Skeletal muscle cell (primary cell): Measurements from ENCODE around the gene PLEKHG7.
"Not testable (repeated sequence)": the region's sequence is repeated elsewhere in the genome, so short reads cannot be mapped to it uniquely, and the experiment has no call there.

Experiments used
- DNase-seq: peaks from one replicate; pipeline ENCODE4 v3.0.0-alpha.2; 2010; ENCODE audit warnings: low read depth
- H3K4me3 ChIP-seq: 2 replicates; pipeline ENCODE4 v1.5.1; 2011; ENCODE audit warnings: low read depth, mild to moderate bottlenecking, control low read depth, low read length, moderate library complexity

PLEKHG7 gene

GRCh38 chr12:92702754-92703679 lies at the start of gene PLEKHG7:
TSS of gene PLEKHG7 (plus strand) at chr12:92702989. CDS start at chr12:92706632, 3,643 bp downstream.
- H3K4me3 ChIP-seq: no peak within 1 kb of the TSS
- DNase-seq: no peak

GRCh38 chr12:92654256-92654655 lies 48.5 kb upstream of the PLEKHG7 start:
- not testable (repeated sequence) for DNase-seq

GRCh38 chr12:92654929-92655328 lies 47.9 kb upstream of the PLEKHG7 start:
- no peak for DNase-seq
- no peak overlapping the region for H3K4me3 ChIP-seq

More at GRCh38 chr12:92654256-92654655, 48.5 kb upstream of the PLEKHG7 start:
- H3K4me3 ChIP-seq: not testable (repeated sequence)

- DNase-seq: no peak
- H3K4me3 ChIP-seq: no peak overlapping the region
Observed at GRCh38 chr12:92656911-92657310, 45.9 kb upstream of the PLEKHG7 start.

- DNase-seq: no peak
- H3K4me3 ChIP-seq: no peak overlapping the region
Observed at GRCh38 chr12:92657770-92658169, 45.0 kb upstream of the PLEKHG7 start.

- no peak overlapping the region for H3K4me3 ChIP-seq
- DNase-seq: no peak
Observed at GRCh38 chr12:92658611-92659010, 44.2 kb upstream of the PLEKHG7 start.

GRCh38 chr12:92661269-92661668 lies 41.5 kb upstream of the PLEKHG7 start:
- H3K4me3 ChIP-seq: no peak overlapping the region
- DNase-seq: no peak

- DNase-seq: no peak
- H3K4me3 ChIP-seq: no peak overlapping the region
Observed at GRCh38 chr12:92665496-92665895, 37.3 kb upstream of the PLEKHG7 start.

GRCh38 chr12:92668739-92669138 lies 34.0 kb upstream of the PLEKHG7 start:
- no peak for DNase-seq
- no peak overlapping the region for H3K4me3 ChIP-seq

- not testable (repeated sequence) for DNase-seq
Observed at GRCh38 chr12:92671524-92671923, 31.3 kb upstream of the PLEKHG7 start.

GRCh38 chr12:92673756-92674155 lies 29.0 kb upstream of the PLEKHG7 start:
- no peak overlapping the region for H3K4me3 ChIP-seq
- no peak for DNase-seq

More at GRCh38 chr12:92671524-92671923, 31.3 kb upstream of the PLEKHG7 start:
- H3K4me3 ChIP-seq: not testable (repeated sequence)

- no peak for DNase-seq
- H3K4me3 ChIP-seq: no peak overlapping the region
Observed at GRCh38 chr12:92674500-92674899, 28.3 kb upstream of the PLEKHG7 start.

- no peak for DNase-seq
- no peak overlapping the region for H3K4me3 ChIP-seq
Observed at GRCh38 chr12:92675092-92675865, 27.5 kb upstream of the PLEKHG7 start.

- no peak for DNase-seq
- no peak overlapping the region for H3K4me3 ChIP-seq
Observed at GRCh38 chr12:92676710-92677109, 26.1 kb upstream of the PLEKHG7 start.

- no peak for DNase-seq
- H3K4me3 ChIP-seq: no peak overlapping the region
Observed at GRCh38 chr12:92690601-92691000, 12.2 kb upstream of the PLEKHG7 start.

- no peak overlapping the region for H3K4me3 ChIP-seq
- no peak for DNase-seq
Observed at GRCh38 chr12:92695056-92695455, 7.7 kb upstream of the PLEKHG7 start.

- no peak for DNase-seq
- H3K4me3 ChIP-seq: no peak overlapping the region
Observed at GRCh38 chr12:92695577-92695976, 7.2 kb upstream of the PLEKHG7 start.

- no peak overlapping the region for H3K4me3 ChIP-seq
- DNase-seq: peak; percentile 45
Observed at GRCh38 chr12:92696216-92696615, 6.6 kb upstream of the PLEKHG7 start.

GRCh38 chr12:92698474-92698873 lies 4.3 kb upstream of the PLEKHG7 start:
- H3K4me3 ChIP-seq: no peak overlapping the region
- no peak for DNase-seq

GRCh38 chr12:92701441-92701840 lies 1.3 kb upstream of the PLEKHG7 start:
- H3K4me3 ChIP-seq: no peak overlapping the region
- DNase-seq: no peak
